ENCODE data around the gene PDE2A.

The PDE2A gene

GRCh38 chr11:72534371-72535193 is 139.6 kb downstream of the PDE2A start:
- no peak for DNase-seq

GRCh38 chr11:72529068-72529467 is 145.2 kb downstream of the PDE2A start:
- no peak for DNase-seq

GRCh38 chr11:72528121-72528520 is 146.1 kb downstream of the PDE2A start:
- no peak for DNase-seq

All from hematopoietic multipotent progenitor cell treated with erythropoietin and hydrocortisone succinate and interleukin-3 and kit ligand, for 8 days (in vitro differentiated cells).